Stimulated activated CD8-positive, alpha-beta memory T cell treated with anti-CD3 and anti-CD28 coated beads, Interleukin-12 subunit alpha, Interleukin-12 subunit beta, amount 100 ng/mL, for 4 hours (primary cell): ENCODE data around the gene HYPK.
"Not testable (repeated sequence)": the region's sequence is repeated elsewhere in the genome, so short reads cannot be mapped to it uniquely, and the experiment has no call there.

Source experiments
- DNase-seq: peaks from one replicate; pipeline ENCODE4 v3.0.0-alpha.2; 2020; ENCODE audit warnings: low read depth

Gene HYPK

GRCh38 chr15:43795997-43796396 lies 4.4 kb upstream of the HYPK start:
- no peak for DNase-seq

- no peak for DNase-seq
Measured at GRCh38 chr15:43796566-43796965, 3.8 kb upstream of the HYPK start.

GRCh38 chr15:43799209-43799944 lies 1.0 kb upstream of the HYPK start:
- DNase-seq: no peak

GRCh38 chr15:43799945-43800285 lies 484 bp upstream of the HYPK start, which contains the start of gene SERINC4:
Gene SERINC4 (minus strand): TSS chr15:43800220. CDS start chr15:43799986, 234 bp downstream.
- DNase-seq: no peak

- DNase-seq: not testable (repeated sequence)
Measured at GRCh38 chr15:43802676-43803075, 2.3 kb downstream of the HYPK start.

- DNase-seq: no peak
Measured at GRCh38 chr15:43808435-43808950, 8.1 kb downstream of the HYPK start.

GRCh38 chr15:43808960-43809678 lies 8.7 kb downstream of the HYPK start:
- no peak for DNase-seq

GRCh38 chr15:43815064-43815463 lies 14.7 kb downstream of the HYPK start:
- not testable (repeated sequence) for DNase-seq

GRCh38 chr15:43821505-43821904 lies 21.1 kb downstream of the HYPK start:
- DNase-seq: no peak

GRCh38 chr15:43824302-43825246 lies 24.2 kb downstream of the HYPK start, which contains the start of gene MFAP1:
Gene MFAP1 (minus strand): TSS chr15:43824690. CDS start chr15:43824569, 121 bp downstream.
- DNase-seq: peak; percentile 81

- DNase-seq: not testable (repeated sequence)
Measured at GRCh38 chr15:43825305-43825704, 24.9 kb downstream of the HYPK start.

GRCh38 chr15:43826029-43826507 lies 25.7 kb downstream of the HYPK start:
- DNase-seq: no peak

- peak; percentile 52 for DNase-seq
Measured at GRCh38 chr15:43826508-43827341, 26.3 kb downstream of the HYPK start, which contains the start of gene WDR76. Gene WDR76 (plus strand): TSS chr15:43827002. CDS start chr15:43827033, 31 bp downstream.

- no peak for DNase-seq
Measured at GRCh38 chr15:43828061-43828657, 27.8 kb downstream of the HYPK start.

GRCh38 chr15:43829951-43830540 lies 29.6 kb downstream of the HYPK start:
- DNase-seq: not testable (repeated sequence)

- not testable (repeated sequence) for DNase-seq
Measured at GRCh38 chr15:43830691-43831275, 30.4 kb downstream of the HYPK start.

- not testable (repeated sequence) for DNase-seq
Measured at GRCh38 chr15:43831519-43832052, 31.2 kb downstream of the HYPK start.

GRCh38 chr15:43832485-43832884 lies 32.1 kb downstream of the HYPK start:
- DNase-seq: not testable (repeated sequence)

GRCh38 chr15:43845421-43845820 lies 45.0 kb downstream of the HYPK start:
- DNase-seq: no peak
